ENCODE data around the gene MCM6.

MCM6 gene

DNA sequence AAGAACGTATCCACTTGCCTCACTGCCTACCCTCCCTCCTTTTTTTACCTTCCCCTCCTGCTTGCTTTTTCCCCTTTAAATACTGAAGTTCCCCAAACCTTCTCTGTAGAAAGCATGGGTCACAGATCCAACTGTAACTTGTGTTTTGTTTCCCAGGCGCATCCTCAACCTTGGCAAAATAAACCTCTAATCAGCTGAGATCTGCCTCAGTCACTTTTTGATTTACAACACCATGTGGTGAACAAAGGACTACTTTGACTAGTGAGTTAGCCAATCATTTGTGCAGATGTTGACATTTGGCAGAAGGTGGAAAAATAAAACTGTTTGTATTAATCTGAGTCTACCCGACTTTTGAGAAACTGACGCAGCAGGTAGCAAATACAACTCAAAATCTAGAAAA, 23.3 kb upstream of the MCM6 start:
- Histone ChIP-seq H3K27ac (ENCODE audit: low read depth, low read length) (no peak overlapping the region), H3K4me2 (ENCODE audit: low read depth, low read length, poor library complexity, severe bottlenecking) (no peak overlapping the region), H3K79me2 (ENCODE audit: insufficient read depth, low read length) (no peaks in the 10 kb centered on the region), H2AFZ (ENCODE audit: low read depth, low read length, severe bottlenecking) (no peak overlapping the region), H3K4me3 (ENCODE audit: insufficient read depth, low read length, poor library complexity, severe bottlenecking) (no peak overlapping the region), H3K9ac (ENCODE audit: low read length) (no peak overlapping the region), H3K27me3 (ENCODE audit: low read length) (no peaks in the 10 kb centered on the region), H4K20me1 (ENCODE audit: low read depth, low read length) (no peaks in the 10 kb centered on the region), H3K9me2 (replicated peaks; ENCODE audit: insufficient read depth, low read length) (no peaks in the 10 kb centered on the region), H3K36me3 (ENCODE audit: low read length) (peaks cover 2% of the 10 kb centered on the region; the same call in 1 of the 2 replicates), H3F3A (ENCODE audit: insufficient read depth) (0 out of 2 replicates have a peak, but pooled peaks cover 4% of the 10 kb centered on the region), H3K9me3 (ENCODE audit: insufficient read depth, low read length) (no peaks in the 10 kb centered on the region)
- TF ChIP-seq EZH2phosphoT487 (conservative IDR thresholded peaks at IDR 0.05; ENCODE audit: low read length): no peak
- TF ChIP-seq, protein P1, sequence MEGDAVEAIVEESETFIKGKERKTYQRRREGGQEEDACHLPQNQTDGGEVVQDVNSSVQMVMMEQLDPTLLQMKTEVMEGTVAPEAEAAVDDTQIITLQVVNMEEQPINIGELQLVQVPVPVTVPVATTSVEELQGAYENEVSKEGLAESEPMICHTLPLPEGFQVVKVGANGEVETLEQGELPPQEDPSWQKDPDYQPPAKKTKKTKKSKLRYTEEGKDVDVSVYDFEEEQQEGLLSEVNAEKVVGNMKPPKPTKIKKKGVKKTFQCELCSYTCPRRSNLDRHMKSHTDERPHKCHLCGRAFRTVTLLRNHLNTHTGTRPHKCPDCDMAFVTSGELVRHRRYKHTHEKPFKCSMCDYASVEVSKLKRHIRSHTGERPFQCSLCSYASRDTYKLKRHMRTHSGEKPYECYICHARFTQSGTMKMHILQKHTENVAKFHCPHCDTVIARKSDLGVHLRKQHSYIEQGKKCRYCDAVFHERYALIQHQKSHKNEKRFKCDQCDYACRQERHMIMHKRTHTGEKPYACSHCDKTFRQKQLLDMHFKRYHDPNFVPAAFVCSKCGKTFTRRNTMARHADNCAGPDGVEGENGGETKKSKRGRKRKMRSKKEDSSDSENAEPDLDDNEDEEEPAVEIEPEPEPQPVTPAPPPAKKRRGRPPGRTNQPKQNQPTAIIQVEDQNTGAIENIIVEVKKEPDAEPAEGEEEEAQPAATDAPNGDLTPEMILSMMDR (IDR thresholded peaks at IDR 0.05; ENCODE audit: insufficient read depth, low read length, poor library complexity, severe bottlenecking): no peak

DNA sequence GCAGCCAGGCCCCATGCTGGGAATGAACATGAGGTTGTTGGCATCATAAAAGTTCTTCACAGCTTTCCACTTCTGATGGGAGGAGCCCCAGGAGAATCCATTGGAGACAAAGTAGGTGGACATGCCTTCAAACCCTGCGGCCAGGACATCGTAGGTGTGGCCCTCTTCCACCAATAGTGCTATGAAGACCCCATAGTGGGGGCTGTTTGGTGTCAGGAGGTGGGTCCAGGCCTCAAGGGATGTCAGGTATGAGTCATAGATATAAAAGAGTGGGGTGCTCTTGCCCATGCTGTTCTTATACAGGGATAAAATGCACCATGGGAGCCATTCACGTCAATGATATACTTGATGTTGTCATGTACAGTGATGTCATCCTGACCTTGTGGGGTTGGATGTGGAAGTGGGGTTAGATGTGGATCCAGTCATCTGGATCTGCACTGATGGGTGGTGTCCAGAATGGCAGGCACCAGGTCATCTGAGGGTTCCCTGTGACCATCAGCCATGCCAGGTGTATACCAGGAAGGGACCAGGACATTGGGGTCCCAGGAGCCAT, 22.1 kb upstream of the MCM6 start:
- Histone ChIP-seq H3K4me2 (ENCODE audit: low read depth, low read length, poor library complexity, severe bottlenecking) (no peak overlapping the region), H3K4me3 (ENCODE audit: insufficient read depth, low read length, poor library complexity, severe bottlenecking) (no peak overlapping the region), H3K36me3 (ENCODE audit: low read length) (no peaks in the 10 kb centered on the region), H3K27ac (ENCODE audit: low read depth, low read length) (no peak overlapping the region), H3K9me2 (replicated peaks; ENCODE audit: insufficient read depth, low read length) (no peaks in the 10 kb centered on the region), H3K9ac (ENCODE audit: low read length) (no peak overlapping the region), H3F3A (ENCODE audit: insufficient read depth) (0 out of 2 replicates have a peak, but pooled peaks cover 4% of the 10 kb centered on the region), H2AFZ (ENCODE audit: low read depth, low read length, severe bottlenecking) (no peak overlapping the region), H3K9me3 (ENCODE audit: insufficient read depth, low read length) (no peaks in the 10 kb centered on the region), H3K27me3 (ENCODE audit: low read length) (no peaks in the 10 kb centered on the region), H4K20me1 (ENCODE audit: low read depth, low read length) (no peaks in the 10 kb centered on the region), H3K79me2 (ENCODE audit: insufficient read depth, low read length) (no peaks in the 10 kb centered on the region)
- TF ChIP-seq, protein P1 (IDR thresholded peaks at IDR 0.05; ENCODE audit: insufficient read depth, low read length, poor library complexity, severe bottlenecking): no peak

DNA sequence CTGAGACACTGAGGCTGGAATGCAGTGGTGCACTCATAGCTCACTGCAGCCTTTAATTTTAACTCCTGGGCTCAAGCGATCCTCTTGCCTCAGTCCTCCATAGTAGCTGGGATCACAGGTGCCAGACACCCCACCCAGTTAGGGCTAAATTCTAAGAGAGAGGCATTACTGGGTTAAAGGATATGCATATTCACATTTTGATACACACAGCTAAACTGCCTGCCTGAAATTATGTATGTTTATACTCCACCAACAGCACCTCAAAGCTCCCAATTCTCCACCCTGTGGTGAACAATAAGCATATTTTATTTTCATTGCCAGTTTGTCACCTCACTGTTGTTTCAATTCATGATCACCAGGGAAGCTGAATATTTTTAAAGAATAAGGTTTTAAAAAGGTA, 18.7 kb upstream of the MCM6 start:
- H3K4me3 ChIP-seq (ENCODE audit: insufficient read depth, low read length, poor library complexity, severe bottlenecking): no peak overlapping the region
- no peak overlapping the region for H3K9ac ChIP-seq (ENCODE audit: low read length)
- no peaks in the 10 kb centered on the region for H3K36me3 ChIP-seq (ENCODE audit: low read length)
- H3K4me2 ChIP-seq (ENCODE audit: low read depth, low read length, poor library complexity, severe bottlenecking): no peak overlapping the region
- H3K9me3 ChIP-seq (ENCODE audit: insufficient read depth, low read length): no peaks in the 10 kb centered on the region
- H3F3A ChIP-seq (ENCODE audit: insufficient read depth): 0 out of 2 replicates have a peak, but pooled peaks cover 4% of the 10 kb centered on the region
- no peak overlapping the region for H2AFZ ChIP-seq (ENCODE audit: low read depth, low read length, severe bottlenecking)
- no peaks in the 10 kb centered on the region for H4K20me1 ChIP-seq (ENCODE audit: low read depth, low read length)
- no peaks in the 10 kb centered on the region for H3K79me2 ChIP-seq (ENCODE audit: insufficient read depth, low read length)
- H3K27ac ChIP-seq (ENCODE audit: low read depth, low read length): no peak overlapping the region
- no peak for TF ChIP-seq EZH2phosphoT487 (conservative IDR thresholded peaks at IDR 0.05; ENCODE audit: low read length)
- TF ChIP-seq, protein P1 (IDR thresholded peaks at IDR 0.05; ENCODE audit: insufficient read depth, low read length, poor library complexity, severe bottlenecking): no peak
- no peaks in the 10 kb centered on the region for H3K9me2 ChIP-seq (replicated peaks; ENCODE audit: insufficient read depth, low read length)
- no peaks in the 10 kb centered on the region for H3K27me3 ChIP-seq (ENCODE audit: low read length)

All from SU-DHL-6 (cell line).